Measurements from ENCODE around the gene CFTR.

Gene CFTR

GRCh38 chr7:117596134-117596533 lies 116.3 kb downstream of the CFTR start:
- Histone ChIP-seq H3K9ac (no peak overlapping the region), H3K4me3 (no peak overlapping the region), H3K9me3 (replicated peaks in 1 of 11) (peaks cover 4 to 16% (median 11%) of the 10 kb centered on the region in 11 experiments; a peak in 15 of 22 replicates), H3K4me2 (no peak overlapping the region), H3K4me1 (no peaks in the 10 kb centered on the region), H4K20me1 (no peaks in the 10 kb centered on the region), H3K36me3 (no peaks in the 10 kb centered on the region), H3K27me3 (no peaks in the 10 kb centered on the region), H3K27ac (no peak overlapping the region)
- TF ChIP-seq Cebpa-rat (IDR thresholded peaks at IDR 0.05), result no peak

- TF ChIP-seq Cebpa-rat (IDR thresholded peaks at IDR 0.05), result no peak
- H3K36me3 ChIP-seq, result no peaks in the 10 kb centered on the region
- H3K9me3 ChIP-seq (replicated peaks in 1 of 11), result peaks cover 4 to 16% (median 11%) of the 10 kb centered on the region in 11 experiments; a peak in 15 of 22 replicates
- H3K4me3 ChIP-seq, result no peak overlapping the region
- H3K4me2 ChIP-seq, result no peak overlapping the region
- no peaks in the 10 kb centered on the region for H3K27me3 ChIP-seq
- no peaks in the 10 kb centered on the region for H3K4me1 ChIP-seq
- H3K9ac ChIP-seq, result no peak overlapping the region
- no peak overlapping the region for H3K27ac ChIP-seq
- H4K20me1 ChIP-seq, result no peaks in the 10 kb centered on the region
Observed at GRCh38 chr7:117597755-117598154, 117.9 kb downstream of the CFTR start.

GRCh38 chr7:117600911-117601310 lies 121.1 kb downstream of the CFTR start:
- Histone ChIP-seq H3K4me1 (no peaks in the 10 kb centered on the region), H3K4me2 (no peak overlapping the region)

GRCh38 chr7:117603627-117604026 lies 123.8 kb downstream of the CFTR start:
- Histone ChIP-seq H3K4me3 (no peak overlapping the region), H3K4me2 (no peak overlapping the region), H3K27ac (no peak overlapping the region), H4K20me1 (no peaks in the 10 kb centered on the region), H3K4me1 (no peaks in the 10 kb centered on the region), H3K9me3 (replicated peaks in 1 of 11) (no peaks in the 10 kb centered on the region), H3K9ac (no peak overlapping the region), H3K36me3 (no peaks in the 10 kb centered on the region), H3K27me3 (no peaks in the 10 kb centered on the region)
- no peak for TF ChIP-seq Cebpa-rat (IDR thresholded peaks at IDR 0.05)

More at GRCh38 chr7:117600911-117601310, 121.1 kb downstream of the CFTR start:
- H4K20me1 ChIP-seq, result no peaks in the 10 kb centered on the region
- H3K9me3 ChIP-seq (replicated peaks in 1 of 11), result peaks cover 4 to 13% (median 10%) of the 10 kb centered on the region in 11 experiments; a peak in 15 of 22 replicates
- TF ChIP-seq Cebpa-rat (IDR thresholded peaks at IDR 0.05), result no peak
- H3K36me3 ChIP-seq, result no peaks in the 10 kb centered on the region
- no peak overlapping the region for H3K4me3 ChIP-seq
- no peaks in the 10 kb centered on the region for H3K27me3 ChIP-seq
- no peak overlapping the region for H3K9ac ChIP-seq
- no peak overlapping the region for H3K27ac ChIP-seq

- Histone ChIP-seq H3K27ac (no peak overlapping the region), H3K4me1 (no peaks in the 10 kb centered on the region), H3K27me3 (no peaks in the 10 kb centered on the region), H4K20me1 (no peaks in the 10 kb centered on the region), H3K4me3 (no peak overlapping the region), H3K4me2 (no peak overlapping the region), H3K9me3 (replicated peaks in 1 of 11) (no peaks in the 10 kb centered on the region), H3K9ac (no peak overlapping the region), H3K36me3 (no peaks in the 10 kb centered on the region)
- no peak for TF ChIP-seq Cebpa-rat (IDR thresholded peaks at IDR 0.05)
Observed at GRCh38 chr7:117605712-117606111, 125.9 kb downstream of the CFTR start.

GRCh38 chr7:117606132-117606531 lies 126.3 kb downstream of the CFTR start:
- Histone ChIP-seq H3K9me3 (replicated peaks in 1 of 11) (no peaks in the 10 kb centered on the region), H3K27me3 (no peaks in the 10 kb centered on the region), H3K27ac (no peak overlapping the region), H3K36me3 (no peaks in the 10 kb centered on the region), H3K4me2 (no peak overlapping the region), H4K20me1 (no peaks in the 10 kb centered on the region), H3K4me3 (no peak overlapping the region), H3K9ac (no peak overlapping the region), H3K4me1 (no peaks in the 10 kb centered on the region)
- TF ChIP-seq Cebpa-rat (IDR thresholded peaks at IDR 0.05), result no peak

GRCh38 chr7:117610396-117610795 lies 130.6 kb downstream of the CFTR start:
- no peak overlapping the region for H3K4me3 ChIP-seq
- no peak for TF ChIP-seq Cebpa-rat (IDR thresholded peaks at IDR 0.05)
- H3K9me3 ChIP-seq (replicated peaks in 1 of 11), result no peaks in the 10 kb centered on the region
- no peaks in the 10 kb centered on the region for H3K36me3 ChIP-seq
- H3K4me1 ChIP-seq, result no peaks in the 10 kb centered on the region
- H3K27ac ChIP-seq, result no peak overlapping the region
- H3K9ac ChIP-seq, result no peak overlapping the region
- H4K20me1 ChIP-seq, result no peaks in the 10 kb centered on the region
- H3K27me3 ChIP-seq, result no peaks in the 10 kb centered on the region
- no peak overlapping the region for H3K4me2 ChIP-seq

- H4K20me1 ChIP-seq, result no peaks in the 10 kb centered on the region
- H3K9ac ChIP-seq, result no peak overlapping the region
- no peak for TF ChIP-seq Cebpa-rat (IDR thresholded peaks at IDR 0.05)
- H3K4me2 ChIP-seq, result no peak overlapping the region
- H3K4me1 ChIP-seq, result no peaks in the 10 kb centered on the region
- no peak overlapping the region for H3K27ac ChIP-seq
- H3K9me3 ChIP-seq (replicated peaks in 1 of 11), result no peaks in the 10 kb centered on the region
- H3K4me3 ChIP-seq, result no peak overlapping the region
- no peaks in the 10 kb centered on the region for H3K36me3 ChIP-seq
- H3K27me3 ChIP-seq, result no peaks in the 10 kb centered on the region
Observed at GRCh38 chr7:117612637-117613036, 132.8 kb downstream of the CFTR start.

- Histone ChIP-seq H3K36me3 (no peaks in the 10 kb centered on the region), H3K27me3 (no peaks in the 10 kb centered on the region), H3K9ac (no peak overlapping the region), H3K4me2 (no peak overlapping the region), H4K20me1 (no peaks in the 10 kb centered on the region), H3K27ac (no peak overlapping the region), H3K9me3 (replicated peaks in 1 of 11) (no peaks in the 10 kb centered on the region), H3K4me3 (no peak overlapping the region), H3K4me1 (0 out of 20 replicates have a peak, but pooled peaks cover 0 to 7% (median 0%) of the 10 kb centered on the region in 10 experiments)
- TF ChIP-seq Cebpa-rat (IDR thresholded peaks at IDR 0.05), result no peak
Observed at GRCh38 chr7:117616694-117617093, 136.9 kb downstream of the CFTR start.

GRCh38 chr7:117619681-117620080 lies 139.9 kb downstream of the CFTR start:
- Histone ChIP-seq H3K9me3 (replicated peaks in 1 of 11) (no peaks in the 10 kb centered on the region), H3K4me2 (peak overlapping the region in 1 of 11 experiments; percentile 49; a peak in 3 of 22 replicates), H3K36me3 (no peaks in the 10 kb centered on the region), H3K4me1 (0 out of 20 replicates have a peak, but pooled peaks cover 0 to 7% (median 0%) of the 10 kb centered on the region in 10 experiments), H4K20me1 (no peaks in the 10 kb centered on the region), H3K27ac (peak overlapping the region in 1 of 11 experiments; percentile 33; a peak in 1 of 22 replicates), H3K27me3 (no peaks in the 10 kb centered on the region), H3K9ac (no peak overlapping the region; a peak in 1 of 22 replicates), H3K4me3 (no peak overlapping the region)
- no peak for TF ChIP-seq Cebpa-rat (IDR thresholded peaks at IDR 0.05)
